PC-3 (cell line): Measurements from ENCODE around the gene TM2D1. TPM values are rescaled to one million over a fixed set of nuclear protein-coding genes. Genes with fewer than 3 reads are reported as not detected.

Experiments used
- ATAC-seq: fragments of 200-7000 bp; cut with Tn5 transposase; 2 replicates; pipeline ENCODE4 v1.9.1; 2020; ENCODE audit warnings: mild to moderate bottlenecking, moderate library complexity
- BruUV-seq: library from RNA; stranded (reverse); fragments of 400-500 nt; replicated peaks from 2 replicates; lab custom pipeline; 2021; lab: Mats Ljungman, UMichigan
- CTCF ChIA-PET: fragments of 300-600 bp; sonication (Branson Sonifier 250); formaldehyde crosslinking; loops from one replicate; lab custom pipeline; 2022; ENCODE audit warnings: antibody characterized with exemption; lab: Charles Lee
- POLR2A ChIA-PET: fragments of 300-600 bp; sonication (Branson Sonifier 250); formaldehyde crosslinking; loops from one replicate; lab custom pipeline; 2022; ENCODE audit warnings: antibody characterized with exemption; ENCODE audit not compliant: unreplicated experiment; lab: Charles Lee
- DNase-seq: peaks from one replicate; pipeline ENCODE4 v3.0.0-alpha.2; 2015
- H2AFZ ChIP-seq: fragments of 300-600 bp; sonication (generic); 2 replicates; pipeline ENCODE4 v1.6.0; 2016; ENCODE audit warnings: antibody characterized with exemption, low read length
- H3F3A ChIP-seq: fragments of 300-600 bp; sonication (generic); one replicate; pipeline ENCODE4 v1.6.0; 2017; ENCODE audit warnings: antibody characterized with exemption, low read length, control low read depth, mild to moderate bottlenecking; ENCODE audit not compliant: unreplicated experiment
- H3K27ac ChIP-seq: fragments of 300-600 bp; sonication (generic); 2 replicates; pipeline ENCODE4 v1.5.1; 2016; ENCODE audit warnings: mild to moderate bottlenecking, low read length
- H3K27me3 ChIP-seq: fragments of 300-600 bp; sonication (generic); 2 replicates; pipeline ENCODE4 v1.6.1; 2016; ENCODE audit warnings: low read length, mixed read lengths
- H3K36me3 ChIP-seq: fragments of 300-600 bp; sonication (generic); 2 replicates; pipeline ENCODE4 v1.6.1; 2016; ENCODE audit warnings: low read depth, mixed run types, low read length, mixed read lengths
- H3K4me1 ChIP-seq: fragments of 300-600 bp; sonication (generic); 2 replicates; pipeline ENCODE4 v1.5.1; 2016; ENCODE audit warnings: low read length; ENCODE audit not compliant: insufficient read depth
- H3K4me2 ChIP-seq: fragments of 300-600 bp; sonication (generic); 2 replicates; pipeline ENCODE4 v1.6.0; 2016; ENCODE audit warnings: low read length
- H3K4me3 ChIP-seq: fragments of 300-600 bp; sonication (generic); 2 replicates; pipeline ENCODE4 v1.5.1; 2016; ENCODE audit warnings: mild to moderate bottlenecking, low read length, mixed read lengths
- H3K79me2 ChIP-seq: fragments of 300-600 bp; sonication (generic); 2 replicates; pipeline ENCODE4 v1.6.1; 2017; ENCODE audit warnings: low read length, mixed read lengths
- H3K9ac ChIP-seq: fragments of 300-600 bp; sonication (generic); 2 replicates; pipeline ENCODE4 v1.6.0; 2016; ENCODE audit warnings: mild to moderate bottlenecking, low read length
- H3K9me2 ChIP-seq: fragments of 300-600 bp; sonication (generic); replicated peaks from 2 replicates; pipeline ENCODE4 v1.6.1; 2016; ENCODE audit warnings: mixed run types, low read length, mixed read lengths
- H3K9me3 ChIP-seq: fragments of 300-600 bp; sonication (generic); 2 replicates; pipeline ENCODE4 v1.6.1; 2016; ENCODE audit warnings: low read length, mixed read lengths
- H4K20me1 ChIP-seq: fragments of 300-600 bp; sonication (generic); 2 replicates; pipeline ENCODE4 v1.6.1; 2016; ENCODE audit warnings: low read length, mixed read lengths
- CTCF ChIP-seq: fragments of 300-600 bp; sonication (generic); conservative IDR thresholded peaks from 2 replicates; pipeline ENCODE4 v1.5.1; 2017; ENCODE audit warnings: antibody characterized with exemption, low read depth, mild to moderate bottlenecking, low read length
- EZH2 ChIP-seq: fragments of 300-600 bp; sonication (generic); IDR thresholded peaks from one replicate; pipeline ENCODE4 v1.6.1; 2017; ENCODE audit warnings: antibody characterized with exemption, mild to moderate bottlenecking, low read length; ENCODE audit not compliant: unreplicated experiment
- EZH2phosphoT487 ChIP-seq: fragments of 300-600 bp; sonication (generic); IDR thresholded peaks from 2 replicates; pipeline ENCODE4 v1.6.1; 2018; ENCODE audit warnings: mild to moderate bottlenecking, antibody characterized with exemption, low read length, borderline replicate concordance
- intact Hi-C: fragments of 100-400 bp; cut with micrococcal nuclease; formaldehyde crosslinking; loops from 2 replicates; pipeline ENCODE4 v1.9.0; 2023
- total RNA-seq: library from RNA; depleted of rRNA; stranded (reverse); fragments of >200 nt; gene quantifications from 2 replicates; pipeline ENCODE4 v1.2.3, GENCODE V29; 2014

Gene TM2D1
- total RNA-seq, 1 experiment from 2014 or later, result 48.0 TPM

- H3K27ac ChIP-seq, result no peak overlapping the region
- no peaks in the 10 kb centered on the region for H3K36me3 ChIP-seq
- BruUV-seq, result no TSS peak
- 0 out of 2 replicates have a peak, but pooled peaks cover 5% of the 10 kb centered on the region for H3K9me2 ChIP-seq
- no peak overlapping the region for H3K4me2 ChIP-seq
- H3K4me1 ChIP-seq, result no peaks in the 10 kb centered on the region
- intact Hi-C loops, result no loop called here
- H4K20me1 ChIP-seq, result no peaks in the 10 kb centered on the region
- no peak overlapping the region for H3K9ac ChIP-seq
- DNase-seq, result no peak
- CTCF ChIA-PET, result no interaction called here
- no peak for ATAC-seq
- H3K27me3 ChIP-seq, result no peaks in the 10 kb centered on the region
- H3K9me3 ChIP-seq, result no peaks in the 10 kb centered on the region
- no peaks in the 10 kb centered on the region for H3K79me2 ChIP-seq
- H3K4me3 ChIP-seq, result no peak overlapping the region
- POLR2A ChIA-PET, result no interaction called here
- no peak overlapping the region for H2AFZ ChIP-seq
- TF ChIP-seq EZH2 (no peak), EZH2phosphoT487 (no peak)
- H3F3A ChIP-seq, result no peaks in the 10 kb centered on the region
Measured at GRCh38 chr1:61637470-61637869, 87.5 kb downstream of the TM2D1 start.

DNA sequence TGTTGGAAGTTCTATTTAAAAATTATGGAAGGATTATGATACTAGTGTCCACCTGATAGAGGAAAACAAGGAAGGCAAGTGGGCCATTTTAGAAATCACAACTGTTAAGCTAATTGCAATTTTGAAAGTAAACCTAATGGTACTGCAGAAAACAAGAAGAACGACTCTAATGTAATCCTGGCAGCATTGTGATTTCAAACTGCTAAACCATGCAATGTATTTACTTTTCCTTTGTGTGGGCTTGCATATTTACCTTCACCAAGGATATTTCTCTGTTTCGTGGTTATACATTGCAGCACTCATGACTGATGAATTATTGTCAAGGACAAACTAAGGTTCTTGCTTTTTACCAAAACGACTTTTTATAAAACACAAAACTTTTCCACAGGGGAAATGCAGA is 88.1 kb downstream of the TM2D1 start:
- POLR2A ChIA-PET, result no interaction called here
- no peak for ATAC-seq
- Histone ChIP-seq H3F3A (no peaks in the 10 kb centered on the region), H4K20me1 (no peaks in the 10 kb centered on the region), H3K9ac (no peak overlapping the region), H2AFZ (no peak overlapping the region), H3K4me1 (no peaks in the 10 kb centered on the region), H3K4me3 (no peak overlapping the region), H3K27me3 (no peaks in the 10 kb centered on the region), H3K9me3 (no peaks in the 10 kb centered on the region), H3K79me2 (no peaks in the 10 kb centered on the region), H3K4me2 (0 out of 2 replicates have a peak overlapping the region, but pooled peaks have one; percentile 20), H3K36me3 (no peaks in the 10 kb centered on the region), H3K27ac (no peak overlapping the region), H3K9me2 (0 out of 2 replicates have a peak, but pooled peaks cover 5% of the 10 kb centered on the region)
- TF ChIP-seq EZH2, result no peak
- TF ChIP-seq EZH2phosphoT487, result no peak
- TF ChIP-seq CTCF, result no peak
- intact Hi-C loops, result no loop called here
- no TSS peak for BruUV-seq
- CTCF ChIA-PET, result interaction anchor here (1.1 kb wide), 1 partner anchor 48 kb away, joined by 3 read pairs; no protein-coding TSS in a partner anchor
- DNase-seq, result no peak

DNA sequence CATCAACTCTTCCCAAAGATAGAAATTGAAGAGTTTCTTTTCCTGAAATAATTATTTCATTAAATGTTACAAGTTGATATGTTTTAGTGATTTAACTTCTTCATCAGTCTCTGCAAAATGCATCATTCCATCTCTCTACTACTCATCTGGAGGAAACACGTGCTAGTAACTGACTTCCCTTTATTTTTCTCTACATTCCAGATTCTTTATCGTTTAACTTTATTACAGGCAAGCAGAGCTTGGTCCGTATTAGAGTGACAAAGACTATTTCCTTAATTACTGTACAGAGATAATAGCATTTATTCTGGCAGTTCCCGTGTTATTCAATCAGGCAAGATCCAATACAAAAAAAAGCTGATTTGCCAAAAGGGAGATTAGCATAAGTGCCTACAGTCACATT is 88.6 kb downstream of the TM2D1 start:
- Histone ChIP-seq H3K79me2 (no peaks in the 10 kb centered on the region), H3K4me2 (0 out of 2 replicates have a peak overlapping the region, but pooled peaks have one; percentile 20), H3K27me3 (no peaks in the 10 kb centered on the region), H3K4me3 (no peak overlapping the region), H3K9me3 (no peaks in the 10 kb centered on the region), H4K20me1 (no peaks in the 10 kb centered on the region), H3K9ac (no peak overlapping the region), H3K36me3 (no peaks in the 10 kb centered on the region), H3K4me1 (no peaks in the 10 kb centered on the region), H3F3A (no peaks in the 10 kb centered on the region), H2AFZ (no peak overlapping the region), H3K9me2 (0 out of 2 replicates have a peak, but pooled peaks cover 5% of the 10 kb centered on the region), H3K27ac (no peak overlapping the region)
- CTCF ChIA-PET, result interaction anchor here (1.1 kb wide), 1 partner anchor 48 kb away, joined by 3 read pairs; no protein-coding TSS in a partner anchor
- DNase-seq, result no peak
- POLR2A ChIA-PET, result no interaction called here
- BruUV-seq, result no TSS peak
- ATAC-seq, result no peak
- TF ChIP-seq CTCF (no peak), EZH2phosphoT487 (no peak), EZH2 (no peak)
- intact Hi-C loops, result no loop called here
